ENCODE results near the gene TNFRSF6B.

Gene TNFRSF6B

GRCh38 chr20:63698739-63699465 lies 2.5 kb downstream of the TNFRSF6B start:
- peak; percentile 84 for DNase-seq

- no peak for DNase-seq
Observed at GRCh38 chr20:63699466-63700198, 3.2 kb downstream of the TNFRSF6B start.

GRCh38 chr20:63700199-63701050 lies 4.0 kb downstream of the TNFRSF6B start:
- DNase-seq = peak; percentile 60

- no peak for DNase-seq
Observed at GRCh38 chr20:63701051-63701328, 4.5 kb downstream of the TNFRSF6B start.

- DNase-seq = peak; percentile 62
Observed at GRCh38 chr20:63701329-63702035, 5.0 kb downstream of the TNFRSF6B start.

GRCh38 chr20:63702036-63702665 lies 5.7 kb downstream of the TNFRSF6B start:
- peak; percentile 57 for DNase-seq

GRCh38 chr20:63702751-63703470 lies 6.5 kb downstream of the TNFRSF6B start:
- peak; percentile 60 for DNase-seq

GRCh38 chr20:63703471-63703975 lies 7.1 kb downstream of the TNFRSF6B start:
- peak; percentile 58 for DNase-seq

GRCh38 chr20:63703976-63704748 lies 7.7 kb downstream of the TNFRSF6B start:
- peak; percentile 58 for DNase-seq

GRCh38 chr20:63704749-63705117 lies 8.3 kb downstream of the TNFRSF6B start:
- no peak for DNase-seq

GRCh38 chr20:63705232-63706026 lies 9.0 kb downstream of the TNFRSF6B start:
- DNase-seq = peak; percentile 30

- DNase-seq = peak; percentile 61
Observed at GRCh38 chr20:63706027-63706695, 9.7 kb downstream of the TNFRSF6B start.

- peak; percentile 88 for DNase-seq
Observed at GRCh38 chr20:63706852-63707557, 10.6 kb downstream of the TNFRSF6B start.

- DNase-seq = peak; percentile 96
Observed at GRCh38 chr20:63707558-63708300, 11.3 kb downstream of the TNFRSF6B start, which contains the start of the genes ARFRP1 and ZGPAT. Gene ARFRP1 (minus strand): TSS chr20:63707976. CDS start chr20:63707091, 885 bp downstream. Gene ZGPAT (plus strand): TSS chr20:63708039. CDS start chr20:63708581, 542 bp downstream.

GRCh38 chr20:63708301-63709148 lies 12.1 kb downstream of the TNFRSF6B start:
- DNase-seq = peak; percentile 72

- DNase-seq = peak; percentile 62
Observed at GRCh38 chr20:63709149-63709527, 12.7 kb downstream of the TNFRSF6B start.
